SK-MEL-5 (cell line): ENCODE results near the gene PER3. TPM values are rescaled to one million over a fixed set of nuclear protein-coding genes. Genes with fewer than 3 reads are reported as not detected.

Source experiments
- DNase-seq: peaks from one replicate; pipeline ENCODE4 v3.0.0-alpha.2; 2016; ENCODE audit warnings: low read depth, low spot score
- in situ Hi-C: cut with HindIII; loops from 2 replicates; pipeline ENCODE4 v1.10.0; 2016; ENCODE audit warnings: low sequenced_read_pairs, high pct_unique_total_duplicates, low pct_unique_long_range_greater_than_20kb
- total RNA-seq: library from RNA; depleted of rRNA; stranded (reverse); fragments of >200 nt; shearing (Covaris generic); gene quantifications from 2 replicates; pipeline ENCODE4 v1.2.3, GENCODE V29; 2014

Gene PER3
- total RNA-seq, 1 experiment from 2014 or later = 8.8 TPM

- DNase-seq = no peak
- in situ Hi-C loops = no loop called here
Measured at GRCh38 chr1:7857000-7857399, 72.9 kb downstream of the PER3 start.

GRCh38 chr1:7857985-7858384 lies 73.9 kb downstream of the PER3 start:
- no peak for DNase-seq
- in situ Hi-C loops = no loop called here

GRCh38 chr1:7859406-7859805 lies 75.3 kb downstream of the PER3 start:
- no peak for DNase-seq
- in situ Hi-C loops = no loop called here

- no peak for DNase-seq
- in situ Hi-C loops = no loop called here
Measured at GRCh38 chr1:7860130-7860529, 76.0 kb downstream of the PER3 start.

GRCh38 chr1:7861452-7861851 lies 77.4 kb downstream of the PER3 start:
- in situ Hi-C loops = no loop called here
- no peak for DNase-seq

- in situ Hi-C loops = no loop called here
- no peak for DNase-seq
Measured at GRCh38 chr1:7862211-7863060, 78.3 kb downstream of the PER3 start.

- no peak for DNase-seq
- in situ Hi-C loops = no loop called here
Measured at GRCh38 chr1:7863756-7864328, 79.8 kb downstream of the PER3 start.

- no peak for DNase-seq
- in situ Hi-C loops = no loop called here
Measured at GRCh38 chr1:7865978-7866377, 81.9 kb downstream of the PER3 start.

DNA sequence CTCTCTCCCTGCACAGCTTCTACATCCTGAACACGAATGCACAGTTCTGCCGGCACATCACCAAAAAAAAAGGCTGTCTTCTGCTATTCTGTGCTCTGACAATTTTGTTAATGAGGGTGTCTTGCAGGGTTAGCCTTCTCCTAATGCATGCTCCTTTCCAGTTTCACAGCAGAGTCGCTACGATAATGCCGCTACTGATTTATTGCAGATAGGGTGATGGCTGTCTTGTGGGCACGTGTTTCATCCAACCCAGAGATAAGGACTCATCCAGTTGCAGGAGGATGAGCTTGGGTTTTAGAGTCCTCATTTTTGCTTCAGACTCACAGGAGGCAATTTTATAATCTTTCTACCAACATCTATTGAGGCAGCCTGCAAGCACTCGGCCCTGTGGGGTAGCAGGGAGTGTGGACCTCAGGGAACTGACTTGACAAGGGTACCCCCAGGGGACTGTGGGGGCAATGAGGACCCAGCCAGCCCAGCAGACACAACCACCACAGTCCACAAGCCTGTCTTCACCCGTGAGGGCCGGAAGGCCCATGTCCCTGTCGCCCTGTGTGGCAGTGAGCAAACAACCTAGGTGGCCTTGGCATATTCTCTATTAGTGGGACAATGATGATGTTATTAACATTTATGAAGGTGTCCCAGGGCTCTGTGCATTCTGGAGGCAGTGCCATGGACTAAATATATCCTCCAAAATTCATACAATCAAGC lies 84.1 kb downstream of the PER3 start:
- no peak for DNase-seq
- in situ Hi-C loops = no loop called here

DNA sequence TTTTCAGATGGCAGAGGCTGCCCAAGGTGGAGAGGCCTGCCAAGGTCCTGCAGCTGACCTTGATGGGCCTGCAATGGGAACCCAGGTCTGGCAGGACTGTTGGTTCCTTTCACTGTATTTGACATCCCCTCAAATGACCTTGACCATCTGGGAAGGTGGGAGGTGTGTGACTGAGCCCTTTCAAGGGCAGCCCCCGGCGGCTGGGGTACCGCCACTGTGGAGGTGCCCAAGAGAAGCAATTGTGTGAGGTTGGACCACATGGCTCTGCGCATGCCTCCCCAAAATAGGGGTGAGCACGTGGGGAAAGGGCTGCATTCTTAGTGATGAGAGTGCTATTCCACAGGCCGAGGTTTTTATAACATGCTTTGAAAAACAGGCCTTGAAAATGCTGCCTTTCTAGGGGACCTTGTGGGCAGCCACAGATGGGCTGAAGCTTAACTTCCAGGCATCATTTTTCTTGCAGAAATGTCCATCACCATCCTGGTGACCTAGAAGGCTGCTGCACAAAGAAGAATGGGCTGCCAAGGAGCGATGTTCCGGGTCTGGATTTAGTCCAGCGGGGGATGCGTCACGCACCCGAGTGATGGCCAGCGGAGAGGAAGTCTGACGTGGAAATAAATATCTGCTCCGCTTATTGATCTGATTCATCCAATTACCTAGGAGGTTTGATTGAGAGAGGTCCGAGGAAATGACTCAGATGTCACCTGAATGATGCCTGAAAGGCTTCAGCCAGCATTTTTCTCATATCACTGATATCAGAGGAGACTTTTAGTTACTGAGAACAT lies 85.2 kb downstream of the PER3 start:
- DNase-seq = no peak
- in situ Hi-C loops = no loop called here

DNA sequence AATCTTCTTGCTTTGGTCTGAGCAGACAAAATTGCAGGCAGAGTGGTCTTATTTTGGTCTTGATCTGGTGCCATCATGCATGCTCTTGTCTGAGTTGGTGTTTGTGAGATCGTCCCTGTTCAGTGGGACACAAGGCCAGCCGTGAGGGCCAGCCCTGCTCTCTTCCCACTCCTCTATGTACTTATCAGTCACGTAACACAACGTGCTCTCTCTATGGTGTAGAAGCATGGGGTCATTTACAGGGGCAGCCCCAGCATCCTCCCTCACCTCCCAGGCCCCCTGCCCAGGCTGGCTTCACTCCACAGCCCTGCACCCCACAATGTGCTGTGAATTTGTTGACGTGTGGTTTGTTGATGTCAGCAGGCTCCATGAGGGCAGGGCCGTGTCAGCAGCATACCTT lies 87.0 kb downstream of the PER3 start:
- in situ Hi-C loops = no loop called here
- DNase-seq = no peak

- DNase-seq = peak; percentile 51
- in situ Hi-C loops = no loop called here
Measured at GRCh38 chr1:7873801-7874795, 90.0 kb downstream of the PER3 start.

- in situ Hi-C loops = no loop called here
- no peak for DNase-seq
Measured at GRCh38 chr1:7878027-7878426, 93.9 kb downstream of the PER3 start.

DNA sequence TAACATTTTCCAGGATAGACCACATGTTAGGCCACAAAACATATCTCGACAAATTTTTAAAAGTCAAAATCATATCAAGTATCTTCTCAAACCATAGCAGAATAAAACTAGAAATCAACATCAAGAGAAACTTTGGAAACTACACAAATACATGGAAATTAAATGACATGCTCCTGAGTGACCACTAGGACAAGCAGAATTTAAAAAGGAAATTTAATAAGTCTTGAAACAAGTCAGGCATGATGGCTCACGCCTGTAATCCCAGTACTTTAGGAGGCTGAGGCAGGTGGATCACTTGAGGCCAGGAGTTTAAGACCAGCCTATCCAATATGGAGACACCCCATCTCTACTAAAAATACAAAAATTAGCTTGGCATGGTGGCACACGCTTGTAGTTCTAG lies 95.1 kb downstream of the PER3 start:
- no peak for DNase-seq
- in situ Hi-C loops = no loop called here

- DNase-seq = no peak
- in situ Hi-C loops = no loop called here
Measured at GRCh38 chr1:7884757-7885156, 100.7 kb downstream of the PER3 start.

DNA sequence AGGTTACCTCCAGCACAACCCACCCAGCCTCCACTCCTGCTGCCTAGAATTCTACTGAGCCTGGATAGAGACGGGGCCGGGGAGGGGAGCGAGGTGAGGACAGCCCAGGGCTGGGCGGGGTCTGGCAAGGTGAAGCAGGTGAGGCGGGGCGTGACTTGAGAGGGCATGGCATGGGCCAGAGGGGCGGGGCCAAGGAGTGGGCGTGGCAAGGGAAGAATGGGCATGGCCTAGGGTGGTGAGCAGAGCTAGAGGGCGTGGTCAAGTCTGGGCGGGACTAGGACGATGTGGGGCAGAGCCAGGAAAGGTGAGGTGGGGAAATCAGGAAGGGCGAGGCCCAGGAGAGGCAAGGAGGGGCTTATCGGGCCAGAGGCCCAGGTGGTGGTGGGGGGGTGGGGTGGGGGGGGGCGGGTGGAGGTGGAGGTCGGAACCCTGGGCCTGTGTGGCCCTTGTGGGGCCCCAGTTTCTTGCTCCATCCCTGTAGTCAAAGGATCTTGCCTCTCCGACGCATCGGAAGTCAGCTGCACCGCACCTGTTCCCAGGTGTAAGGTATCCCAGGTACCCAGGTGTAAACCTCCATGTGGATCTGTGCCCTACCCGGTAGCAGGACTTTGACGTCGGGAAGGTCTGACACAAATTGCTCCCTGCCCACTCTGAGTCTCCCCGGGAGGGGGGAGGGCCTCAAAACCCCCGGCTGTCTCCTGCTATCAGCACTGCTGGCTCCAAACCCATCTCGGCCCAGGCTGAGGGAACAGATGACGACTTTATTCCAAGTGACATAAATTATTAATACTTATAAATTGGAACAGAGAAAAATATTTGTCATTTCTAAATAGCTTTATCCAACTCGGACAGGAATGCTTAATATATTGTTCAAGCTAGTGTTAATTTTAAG lies 101.7 kb downstream of the PER3 start:
- in situ Hi-C loops = no loop called here
- DNase-seq = peak; percentile 22
